A673 (cell line): Measurements from ENCODE around the gene CACNA1G. TPM values are rescaled to one million over a fixed set of nuclear protein-coding genes. Genes with fewer than 3 reads are reported as not detected.

Experiments used
- BruUV-seq: library from RNA; stranded (reverse); fragments of 400-500 nt; replicated peaks from 2 replicates; lab custom pipeline; 2021; lab: Mats Ljungman, UMichigan
- CTCF ChIA-PET: fragments of 300-600 bp; sonication (Branson Sonifier 250); formaldehyde crosslinking; loops from one replicate; lab custom pipeline; 2022; ENCODE audit warnings: antibody characterized with exemption; lab: Charles Lee
- POLR2A ChIA-PET: fragments of 300-600 bp; sonication (Branson Sonifier 250); formaldehyde crosslinking; loops from one replicate; lab custom pipeline; 2022; ENCODE audit warnings: antibody characterized with exemption; ENCODE audit not compliant: low non-redundant PET; lab: Charles Lee
- DNase-seq: peaks from one replicate; pipeline ENCODE4 v3.0.0-alpha.2; 2015; ENCODE audit warnings: low spot score
- H3K27ac ChIP-seq: fragments of 200-600 bp; sonication (generic); 2 replicates; pipeline ENCODE4 v1.5.1; 2016; ENCODE audit warnings: mixed run types, low read depth, mild to moderate bottlenecking, mixed read lengths, antibody characterized with exemption, low read length; ENCODE audit not compliant: poor library complexity, severe bottlenecking
- H3K27me3 ChIP-seq: fragments of 200-600 bp; sonication (generic); replicated peaks from 2 replicates; pipeline ENCODE4 v1.6.1; 2017; ENCODE audit warnings: mixed run types, low read depth, mild to moderate bottlenecking, mixed read lengths, antibody characterized with exemption, low read length; ENCODE audit not compliant: insufficient read depth, poor library complexity
- H3K36me3 ChIP-seq: fragments of 200-600 bp; sonication (generic); 2 replicates; pipeline ENCODE4 v1.6.1; 2016; ENCODE audit warnings: mixed run types, mild to moderate bottlenecking, mixed read lengths, antibody characterized with exemption, low read length; ENCODE audit not compliant: insufficient read depth, poor library complexity, severe bottlenecking
- H3K4me1 ChIP-seq: fragments of 200-600 bp; sonication (generic); 2 replicates; pipeline ENCODE4 v1.6.1; 2017; ENCODE audit warnings: mixed run types, mild to moderate bottlenecking, mixed read lengths, antibody characterized with exemption, low read length; ENCODE audit not compliant: insufficient read depth, poor library complexity, severe bottlenecking
- H3K4me3 ChIP-seq: fragments of 200-600 bp; sonication (generic); 2 replicates; pipeline ENCODE4 v1.5.1; 2016; ENCODE audit warnings: low read depth, mixed run types, mild to moderate bottlenecking, mixed read lengths, low read length; ENCODE audit not compliant: poor library complexity, severe bottlenecking
- H3K9me3 ChIP-seq: fragments of 200-600 bp; sonication (generic); 2 replicates; pipeline ENCODE4 v1.6.1; 2016; ENCODE audit warnings: mixed run types, low read depth, mild to moderate bottlenecking, mixed read lengths, antibody characterized with exemption, low read length; ENCODE audit not compliant: poor library complexity, severe bottlenecking
- CTCF ChIP-seq: fragments of 300-800, 200-600 bp; sonication (generic); conservative IDR thresholded peaks from 2 replicates; pipeline ENCODE4 v1.5.1; 2017; ENCODE audit warnings: low read depth, mild to moderate bottlenecking, antibody characterized with exemption, low read length, moderate library complexity, mixed read lengths
- EZH2 ChIP-seq: fragments of 200-600 bp; sonication (generic); IDR thresholded peaks from 2 replicates; pipeline ENCODE4 v1.6.1; 2017; ENCODE audit warnings: borderline replicate concordance, low read depth, mild to moderate bottlenecking, mixed read lengths, antibody characterized with exemption, low read length; ENCODE audit not compliant: poor library complexity, severe bottlenecking
- intact Hi-C: fragments of 100-400 bp; cut with micrococcal nuclease; formaldehyde crosslinking; loops from one replicate; pipeline ENCODE4 v1.10.0; 2022; ENCODE audit not compliant: unreplicated experiment
- total RNA-seq: library from RNA; stranded (reverse); gene quantifications from 2 replicates; pipeline ENCODE4 v1.2.3, GENCODE V29; 2021

CACNA1G gene
- total RNA-seq, 1 experiment from 2014 or later, result 7.1 TPM

- TF ChIP-seq CTCF, result no peak
- no peak for TF ChIP-seq EZH2
- Histone ChIP-seq H3K9me3 (no peaks in the 10 kb centered on the region), H3K4me3 (no peak overlapping the region), H3K4me1 (peaks cover 14% of the 10 kb centered on the region), H3K27ac (no peak overlapping the region), H3K36me3 (no peaks in the 10 kb centered on the region), H3K27me3 (no peaks in the 10 kb centered on the region)
- ChIA-PET POLR2A (interaction anchor here (0.6 kb wide), 1 partner anchor 14 kb away, joined by 6 read pairs; no protein-coding TSS in a partner anchor), CTCF (interaction anchor here (0.6 kb wide), 1 partner anchor 408 kb away, joined by 6 read pairs; no protein-coding TSS in a partner anchor)
- intact Hi-C loops, result no loop called here
- DNase-seq, result no peak
- no TSS peak for BruUV-seq
Measured at GRCh38 chr17:50570528-50570927, 10.0 kb downstream of the CACNA1G start.

- H3K27ac ChIP-seq, result no peak overlapping the region
- H3K4me3 ChIP-seq, result no peak overlapping the region
- H3K9me3 ChIP-seq, result no peaks in the 10 kb centered on the region
- no peaks in the 10 kb centered on the region for H3K36me3 ChIP-seq
- ChIA-PET POLR2A (no interaction called here), CTCF (no interaction called here)
- DNase-seq, result no peak
- intact Hi-C loops, result no loop called here
- no peaks in the 10 kb centered on the region for H3K27me3 ChIP-seq
- H3K4me1 ChIP-seq, result peaks cover 8% of the 10 kb centered on the region
- TF ChIP-seq EZH2 (no peak), CTCF (no peak)
- no TSS peak for BruUV-seq
Measured at GRCh38 chr17:50571681-50572080, 11.2 kb downstream of the CACNA1G start.

- POLR2A ChIA-PET, result no interaction called here
- Histone ChIP-seq H3K27ac (no peak overlapping the region), H3K4me1 (peaks cover 7% of the 10 kb centered on the region), H3K27me3 (no peaks in the 10 kb centered on the region), H3K4me3 (no peak overlapping the region), H3K9me3 (no peaks in the 10 kb centered on the region), H3K36me3 (no peaks in the 10 kb centered on the region)
- intact Hi-C loops, result no loop called here
- no peak for TF ChIP-seq EZH2
- no peak for TF ChIP-seq CTCF
- CTCF ChIA-PET, result no interaction called here
- no peak for DNase-seq
- BruUV-seq, result no TSS peak
Measured at GRCh38 chr17:50572541-50572940, 12.0 kb downstream of the CACNA1G start.
